COLO668 (cell line): Measurements from ENCODE around the gene OLFML2B.

ENCODE experiments used
- DNase-seq: peaks from one replicate; lab custom pipeline; 2025; ENCODE audit not compliant: unreplicated experiment; lab: John Stamatoyannopoulos, UW

The OLFML2B gene

GRCh38 chr1:162008799-162009198 lies 14.9 kb downstream of the OLFML2B start:
- DNase-seq: peak; percentile 62

GRCh38 chr1:162007466-162007865 lies 16.2 kb downstream of the OLFML2B start:
- no peak for DNase-seq

- no peak for DNase-seq
These were observed 17.6 kb downstream of the OLFML2B start for GRCh38 chr1:162006081-162006480.

- no peak for DNase-seq
These were observed 19.2 kb downstream of the OLFML2B start for GRCh38 chr1:162004441-162004950.

GRCh38 chr1:162003830-162004215 lies 19.8 kb downstream of the OLFML2B start:
- DNase-seq: peak; percentile 80

GRCh38 chr1:162003061-162003829 lies 20.4 kb downstream of the OLFML2B start:
- DNase-seq: no peak

- no peak for DNase-seq
These were observed 23.6 kb downstream of the OLFML2B start for GRCh38 chr1:162000053-162000420.

GRCh38 chr1:161999301-162000052 lies 24.2 kb downstream of the OLFML2B start:
- no peak for DNase-seq

- DNase-seq: peak; percentile 34
These were observed 24.9 kb downstream of the OLFML2B start for GRCh38 chr1:161998811-161999210.

- no peak for DNase-seq
These were observed 26.5 kb downstream of the OLFML2B start for GRCh38 chr1:161997152-161997551.

- no peak for DNase-seq
These were observed 29.4 kb downstream of the OLFML2B start for GRCh38 chr1:161994175-161994668.

GRCh38 chr1:161993576-161993975 lies 30.1 kb downstream of the OLFML2B start:
- no peak for DNase-seq

GRCh38 chr1:161989786-161990185 lies 33.9 kb downstream of the OLFML2B start:
- DNase-seq: no peak

GRCh38 chr1:161989108-161989507 lies 34.6 kb downstream of the OLFML2B start:
- DNase-seq: no peak

- no peak for DNase-seq
These were observed 35.3 kb downstream of the OLFML2B start for GRCh38 chr1:161988413-161988812.

GRCh38 chr1:161987872-161988271 lies 35.8 kb downstream of the OLFML2B start:
- DNase-seq: no peak

GRCh38 chr1:161987303-161987702 lies 36.4 kb downstream of the OLFML2B start:
- DNase-seq: no peak

GRCh38 chr1:161986328-161986727 lies 37.3 kb downstream of the OLFML2B start:
- no peak for DNase-seq

- DNase-seq: no peak
These were observed 38.3 kb downstream of the OLFML2B start for GRCh38 chr1:161985301-161985822.

GRCh38 chr1:161983725-161984124 lies 39.9 kb downstream of the OLFML2B start:
- DNase-seq: no peak

GRCh38 chr1:161982917-161983316 lies 40.8 kb downstream of the OLFML2B start:
- no peak for DNase-seq

- no peak for DNase-seq
These were observed 41.2 kb downstream of the OLFML2B start for GRCh38 chr1:161982507-161982895.
